NCI-H2029 treated with DMSO at 0.1 percent for 48 hours (cell line): ENCODE data around the gene SLC17A4.

Experiments used
- DNase-seq: peaks from one replicate; lab custom pipeline; 2025; lab: John Stamatoyannopoulos, UW

SLC17A4 gene

DNA sequence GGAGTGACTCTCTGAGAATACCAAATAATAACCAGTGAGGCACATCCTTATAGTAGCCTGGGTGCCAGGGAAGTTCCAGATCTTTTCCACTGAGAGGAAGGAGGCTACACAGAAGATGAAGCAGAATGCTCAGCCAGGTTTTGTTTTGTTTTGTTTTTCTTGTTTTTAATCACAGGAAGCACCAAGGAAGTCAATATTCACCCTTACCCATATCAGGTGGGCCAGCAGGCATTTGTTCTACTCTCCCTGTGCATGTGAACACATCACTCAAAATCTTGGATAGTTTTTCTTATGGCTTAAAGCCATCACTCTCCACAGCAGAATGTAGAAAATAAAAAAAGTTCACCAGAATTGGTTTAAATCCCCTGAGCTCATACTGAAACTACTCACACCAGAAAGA is 66.8 kb downstream of the SLC17A4 start:
- DNase-seq: no peak

DNA sequence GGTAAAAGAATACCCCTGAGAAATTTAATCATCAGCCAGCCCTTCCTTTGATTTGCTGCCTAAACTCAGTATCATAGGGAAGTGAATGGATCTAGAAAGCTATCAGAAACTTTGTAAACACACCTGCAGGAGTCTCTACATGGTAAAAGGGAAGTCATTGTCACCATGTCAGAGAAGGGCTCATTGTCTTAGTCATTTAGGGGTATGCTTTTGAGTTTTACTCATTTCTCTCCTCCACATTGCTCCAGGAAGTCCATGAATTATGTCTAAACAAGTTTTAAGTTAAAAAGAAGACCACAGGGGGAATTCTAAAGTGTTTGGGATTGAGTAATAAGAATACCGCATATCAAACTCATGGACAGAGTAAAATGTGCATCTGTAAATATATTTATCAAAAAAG is 74.8 kb downstream of the SLC17A4 start:
- no peak for DNase-seq

DNA sequence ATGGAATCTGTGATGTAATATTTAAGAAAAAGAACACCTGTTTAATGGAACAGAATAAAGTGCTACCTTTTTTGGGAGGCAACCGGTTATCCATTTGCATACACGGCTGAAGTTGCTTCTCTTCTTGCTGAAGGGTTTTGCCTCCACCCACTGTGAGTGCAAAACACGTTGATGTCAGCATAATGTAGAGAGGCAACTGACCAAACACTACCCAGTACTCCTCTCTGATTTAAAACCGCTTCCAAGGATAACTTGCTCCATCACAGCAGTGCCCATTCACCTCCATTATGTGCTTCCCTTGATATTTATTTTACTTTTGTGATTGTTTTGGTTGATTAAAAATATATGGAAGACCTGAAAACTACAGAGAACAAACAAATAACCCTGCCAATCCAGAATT is 75.9 kb downstream of the SLC17A4 start:
- DNase-seq: no peak
